Kasumi-1 (cell line): ENCODE measurements around the gene ANKRD33B.
"Not testable (repeated sequence)": the region's sequence is repeated elsewhere in the genome, so short reads cannot be mapped to it uniquely, and the experiment has no call there.

ENCODE experiments used
- DNase-seq, 2 experiments: peaks; one replicate each; lab custom pipeline; 2025; lab: John Stamatoyannopoulos, UW

The ANKRD33B gene

GRCh38 chr5:10537624-10538023 is 26.2 kb upstream of the ANKRD33B start:
- no peak for DNase-seq

- no peak for DNase-seq
These were observed 25.6 kb upstream of the ANKRD33B start for GRCh38 chr5:10538103-10538788.

GRCh38 chr5:10538789-10539686 is 24.8 kb upstream of the ANKRD33B start:
- DNase-seq: no peak

GRCh38 chr5:10539687-10539998 is 24.2 kb upstream of the ANKRD33B start:
- DNase-seq: no peak

- DNase-seq: no peak
These were observed 23.8 kb upstream of the ANKRD33B start for GRCh38 chr5:10540036-10540544.

- no peak for DNase-seq
These were observed 22.8 kb upstream of the ANKRD33B start for GRCh38 chr5:10540951-10541646.

- DNase-seq: no peak
These were observed 21.8 kb upstream of the ANKRD33B start for GRCh38 chr5:10542055-10542550.

- DNase-seq: no peak
These were observed 20.3 kb upstream of the ANKRD33B start for GRCh38 chr5:10543585-10544040.

GRCh38 chr5:10545084-10545483 is 18.8 kb upstream of the ANKRD33B start:
- DNase-seq: no peak

GRCh38 chr5:10546186-10546585 is 17.7 kb upstream of the ANKRD33B start:
- no peak for DNase-seq

GRCh38 chr5:10548418-10549122 is 15.3 kb upstream of the ANKRD33B start:
- DNase-seq: no peak

GRCh38 chr5:10549123-10549514 is 14.8 kb upstream of the ANKRD33B start:
- DNase-seq: not testable (repeated sequence)

GRCh38 chr5:10550222-10550995 is 13.5 kb upstream of the ANKRD33B start:
- DNase-seq: no peak

- DNase-seq: no peak
These were observed 12.1 kb upstream of the ANKRD33B start for GRCh38 chr5:10551782-10552138.

GRCh38 chr5:10552183-10553143 is 11.4 kb upstream of the ANKRD33B start:
- no peak for DNase-seq

- DNase-seq: no peak
These were observed 10.4 kb upstream of the ANKRD33B start for GRCh38 chr5:10553476-10553875.

- no peak for DNase-seq
These were observed 8.6 kb upstream of the ANKRD33B start for GRCh38 chr5:10555277-10555684.

GRCh38 chr5:10556289-10556807 is 7.5 kb upstream of the ANKRD33B start:
- no peak for DNase-seq

- DNase-seq: no peak
These were observed 6.8 kb upstream of the ANKRD33B start for GRCh38 chr5:10556893-10557746.
